Fibroblast of lung (primary cell): ENCODE data around the gene MARK4.

Experiments
- EZH2 ChIP-seq: IDR thresholded peaks from 2 replicates; pipeline ENCODE4 v1.5.1; 2012; ENCODE audit warnings: low read length, control low read depth, mild to moderate bottlenecking; ENCODE audit errors: missing control alignments
- TF ChIP-seq, protein P1 (sequence below), 2 donors: IDR thresholded peaks in 1 of 2; conservative IDR thresholded peaks in 1 of 2; 1 replicate in 1 of 2; 2 replicates in 1 of 2; pipeline ENCODE4 v1.5.1; 2011 to 2012; ENCODE audit warnings: low read length in 2 of 2, control low read depth in 1 of 2, inconsistent platforms in 1 of 2, low read depth in 1 of 2, mild to moderate bottlenecking in 1 of 2

DNA sequence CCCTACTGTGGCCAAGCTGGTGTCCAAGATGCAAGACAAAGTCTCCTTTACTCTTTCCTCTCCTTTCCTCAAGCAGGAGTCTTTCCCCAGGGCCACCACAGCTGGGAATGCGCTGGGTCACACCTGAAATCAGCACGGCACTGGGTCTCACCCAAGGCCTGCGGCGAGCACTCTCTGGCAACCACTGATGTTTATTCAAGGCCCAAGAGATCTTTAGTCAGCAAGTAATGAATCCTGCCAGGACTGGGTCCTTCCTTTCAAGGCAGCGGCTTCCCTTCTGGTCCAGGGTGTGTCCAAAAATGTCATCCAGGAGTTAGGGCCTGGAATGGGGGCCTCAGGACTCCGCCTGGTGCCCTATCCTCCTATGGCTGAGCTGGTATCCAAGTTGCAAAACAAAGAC, 48.4 kb upstream of the MARK4 start:
- TF ChIP-seq, protein P1, sequence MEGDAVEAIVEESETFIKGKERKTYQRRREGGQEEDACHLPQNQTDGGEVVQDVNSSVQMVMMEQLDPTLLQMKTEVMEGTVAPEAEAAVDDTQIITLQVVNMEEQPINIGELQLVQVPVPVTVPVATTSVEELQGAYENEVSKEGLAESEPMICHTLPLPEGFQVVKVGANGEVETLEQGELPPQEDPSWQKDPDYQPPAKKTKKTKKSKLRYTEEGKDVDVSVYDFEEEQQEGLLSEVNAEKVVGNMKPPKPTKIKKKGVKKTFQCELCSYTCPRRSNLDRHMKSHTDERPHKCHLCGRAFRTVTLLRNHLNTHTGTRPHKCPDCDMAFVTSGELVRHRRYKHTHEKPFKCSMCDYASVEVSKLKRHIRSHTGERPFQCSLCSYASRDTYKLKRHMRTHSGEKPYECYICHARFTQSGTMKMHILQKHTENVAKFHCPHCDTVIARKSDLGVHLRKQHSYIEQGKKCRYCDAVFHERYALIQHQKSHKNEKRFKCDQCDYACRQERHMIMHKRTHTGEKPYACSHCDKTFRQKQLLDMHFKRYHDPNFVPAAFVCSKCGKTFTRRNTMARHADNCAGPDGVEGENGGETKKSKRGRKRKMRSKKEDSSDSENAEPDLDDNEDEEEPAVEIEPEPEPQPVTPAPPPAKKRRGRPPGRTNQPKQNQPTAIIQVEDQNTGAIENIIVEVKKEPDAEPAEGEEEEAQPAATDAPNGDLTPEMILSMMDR (conservative IDR thresholded peaks at IDR 0.05 in 1 of 2, IDR thresholded peaks at IDR 0.05 in 1 of 2; ENCODE audit: low read depth in 1 of 2, low read length in 2 of 2): no peak
- TF ChIP-seq EZH2: no peak
